ENCODE measurements around the gene INHA.
A peak's percentile ranks its signal among the peaks of the same experiment; 100 is the strongest.

INHA gene

DNA sequence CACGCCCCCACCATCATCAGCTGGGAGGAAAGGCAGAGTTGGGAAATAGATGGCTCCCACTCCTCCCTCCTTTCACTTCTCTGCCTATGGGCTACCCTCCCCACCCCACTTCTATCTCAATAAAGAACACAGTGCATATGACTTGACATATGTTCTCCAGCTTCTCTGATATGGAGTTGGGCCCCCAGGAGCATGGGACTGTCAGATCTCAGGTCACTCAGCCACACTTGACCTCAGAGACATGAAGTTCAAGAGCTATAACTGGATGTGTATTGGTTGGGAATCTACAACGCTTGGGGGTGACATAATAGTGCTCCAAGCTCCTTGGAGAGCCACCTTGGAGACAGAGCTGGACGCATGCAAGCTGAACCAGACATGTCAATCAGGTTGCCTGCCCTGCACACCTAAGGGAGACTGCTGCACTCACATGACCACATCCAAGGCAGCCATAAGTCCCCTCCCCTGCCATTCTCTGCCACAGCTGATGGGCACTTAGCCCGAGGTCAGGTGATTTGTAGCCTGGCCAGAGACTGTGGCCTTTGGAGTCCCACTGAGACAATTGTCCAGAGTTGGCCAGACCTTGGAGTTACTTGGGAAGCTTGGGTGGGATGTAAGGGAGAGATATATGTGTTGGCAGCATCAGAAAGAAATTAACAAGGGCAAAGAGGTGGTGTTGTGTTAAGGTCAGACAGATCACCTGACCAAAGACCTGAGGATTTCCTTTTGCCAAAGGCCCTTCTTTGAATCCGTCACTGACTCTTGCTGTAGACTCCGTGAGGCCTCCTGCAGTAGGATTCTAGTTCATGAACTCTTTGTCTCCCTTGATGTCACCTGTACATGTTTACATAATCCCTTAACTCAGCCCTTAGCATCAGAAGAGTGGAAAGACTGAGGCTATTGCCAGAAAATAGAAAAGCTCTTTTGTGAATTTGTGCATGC lies 3.7 kb downstream of the INHA start:
- DNase-seq, result no peak

DNA sequence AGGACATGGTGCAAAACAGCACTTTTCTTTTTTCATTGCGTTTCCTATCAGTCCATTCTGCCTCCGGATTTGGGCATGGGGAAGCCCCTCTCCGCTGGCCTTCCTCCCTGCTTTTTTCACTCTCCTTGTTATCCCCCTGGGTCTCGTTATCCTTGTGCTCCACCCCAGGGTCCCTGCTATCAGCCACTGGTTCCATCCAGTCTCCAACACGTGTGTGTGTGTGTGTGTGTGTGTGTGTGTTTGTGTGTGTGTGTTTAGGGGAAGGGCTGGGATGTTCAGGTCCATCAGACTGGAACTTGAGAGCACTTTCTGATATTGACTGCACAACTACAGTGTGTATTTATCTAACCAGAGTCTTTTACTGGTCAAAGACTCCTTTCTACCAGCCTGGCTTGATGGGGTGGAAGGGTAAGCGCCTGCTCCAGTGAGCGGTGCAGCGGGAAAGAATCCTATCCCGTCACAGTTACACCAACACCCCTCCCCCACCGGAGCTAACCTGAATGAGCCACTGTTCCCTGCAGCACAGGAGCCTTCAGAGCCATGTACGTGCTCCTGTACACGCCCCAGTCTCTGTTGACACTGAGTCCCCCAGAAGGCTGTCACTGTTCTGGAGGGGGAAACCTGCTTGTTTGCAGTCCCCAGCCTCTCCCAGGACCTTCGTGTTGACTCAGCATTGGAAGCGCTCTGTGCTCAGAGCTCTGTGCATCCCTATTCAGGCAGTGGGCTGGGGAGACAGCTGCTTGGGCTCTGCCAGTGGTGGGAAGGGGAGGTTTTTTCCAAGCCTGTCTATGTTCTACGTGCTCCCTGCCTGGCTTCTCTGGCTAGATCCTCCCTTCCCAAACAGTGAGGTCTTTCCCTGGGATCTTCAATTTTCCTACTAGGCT lies 4.6 kb downstream of the INHA start:
- peak; percentile 82 for DNase-seq

DNA sequence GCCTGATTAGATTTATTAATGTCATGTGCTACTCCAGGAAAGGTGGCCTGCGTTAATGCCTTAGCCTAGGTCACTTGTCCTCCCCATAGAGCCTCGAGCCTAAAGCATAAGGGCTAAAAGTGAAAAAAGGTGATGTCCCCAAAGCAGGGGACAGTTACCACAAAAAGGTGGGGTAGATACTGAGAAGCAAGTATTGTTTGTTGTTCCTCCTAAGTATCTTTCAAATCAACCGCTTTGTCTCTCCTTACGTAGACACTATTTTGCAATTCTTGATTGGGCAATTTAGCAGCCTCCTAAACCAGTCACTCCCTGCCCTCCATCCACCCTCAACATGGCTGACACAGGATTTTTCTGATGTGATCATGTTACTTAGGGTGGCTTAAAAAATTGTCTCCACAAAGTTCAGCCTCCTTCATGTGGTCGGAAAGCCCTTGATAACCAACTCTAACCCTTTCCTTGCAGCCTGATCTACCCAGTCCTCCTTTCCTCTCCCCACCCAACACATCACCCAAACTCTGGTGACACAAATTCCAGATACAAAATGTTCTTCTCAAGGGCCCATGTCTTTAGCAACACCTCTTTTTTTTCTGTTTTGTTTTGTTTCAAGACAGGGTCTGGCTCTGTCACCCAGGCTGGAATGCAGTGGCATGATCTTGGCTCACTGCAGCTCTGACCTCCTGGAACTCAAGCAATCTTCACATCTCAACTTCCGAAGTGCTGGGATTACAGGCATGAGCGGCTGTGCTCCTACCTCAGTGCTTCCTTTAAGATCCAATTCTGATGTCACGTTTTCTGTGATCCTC lies 6.9 kb downstream of the INHA start:
- DNase-seq, result no peak

DNA sequence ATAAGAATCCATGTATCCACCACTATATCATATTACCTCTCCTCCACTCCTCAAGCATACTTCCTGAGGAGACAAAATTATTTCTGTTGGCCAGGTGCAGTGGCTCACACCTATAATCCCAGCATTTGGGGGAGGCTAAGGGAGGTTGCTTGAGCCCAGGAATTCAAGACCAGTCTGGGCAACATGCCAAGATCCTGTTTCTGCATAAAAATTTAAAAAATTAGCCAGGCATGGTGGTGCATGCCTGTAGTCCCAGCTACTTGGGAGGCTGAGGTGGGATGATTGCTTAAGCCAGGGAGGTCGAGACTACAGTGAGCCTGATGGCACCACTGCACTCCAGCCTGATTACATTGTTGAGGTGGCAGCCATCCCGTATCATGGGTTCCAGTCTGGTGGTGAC lies 9.2 kb downstream of the INHA start:
- DNase-seq, result no peak

DNA sequence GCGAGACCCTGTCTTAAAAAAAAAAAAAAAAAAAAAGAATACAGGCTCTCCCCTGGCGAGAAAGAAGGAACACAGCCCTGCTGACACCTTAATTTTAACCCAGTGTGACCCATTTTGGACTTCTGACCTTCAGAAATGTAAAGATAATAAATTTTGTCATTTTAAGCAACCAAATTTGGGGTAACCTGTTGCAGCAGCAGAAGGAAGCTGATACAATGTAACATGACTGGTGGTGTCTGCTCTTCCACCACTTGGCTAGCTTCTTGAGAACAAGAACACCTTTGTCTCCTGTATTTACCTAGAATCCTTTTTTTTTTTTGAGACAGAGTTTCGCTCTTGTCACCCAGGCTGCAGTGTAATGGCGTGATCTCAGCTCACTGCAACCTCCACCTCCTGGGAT lies 19.0 kb downstream of the INHA start:
- DNase-seq, result no peak

DNA sequence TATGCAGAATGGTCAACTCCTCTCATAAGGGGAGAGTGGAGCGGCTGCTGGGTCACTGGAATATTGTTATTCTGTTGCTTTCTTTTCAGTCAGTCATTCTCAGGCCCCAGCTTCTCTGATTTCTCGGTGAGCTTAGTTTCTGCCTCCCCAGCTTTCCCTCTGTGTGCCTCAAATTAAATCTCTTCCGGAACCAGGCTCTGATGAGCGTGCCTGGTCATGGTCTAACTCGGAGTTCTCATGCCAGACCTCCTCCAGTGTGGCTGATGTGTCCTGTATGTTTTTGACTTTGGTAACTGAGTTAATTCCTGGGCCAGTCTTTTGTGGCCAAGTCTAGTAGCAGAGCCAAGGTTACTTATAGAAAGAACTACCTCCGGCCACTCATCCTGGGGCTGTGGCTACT lies 20.6 kb downstream of the INHA start:
- no peak for DNase-seq

DNA sequence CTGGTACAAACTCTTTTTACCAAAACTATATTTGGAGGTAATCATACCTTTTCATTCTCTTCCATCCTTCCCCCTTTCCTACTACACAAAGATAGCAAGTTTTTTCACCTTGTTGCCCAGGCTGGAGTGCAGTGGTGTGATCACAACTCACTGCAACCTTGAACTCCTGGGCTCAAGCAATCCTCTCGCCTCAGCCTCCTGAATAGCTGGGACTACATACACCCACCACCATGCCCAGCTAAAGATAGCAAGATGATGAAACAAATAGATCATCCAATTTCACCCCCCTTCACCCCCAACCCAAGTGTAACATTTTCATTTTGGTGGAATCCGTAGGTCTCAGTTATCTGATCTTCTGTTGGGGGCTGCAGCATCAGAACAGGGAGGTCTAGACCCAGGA lies 21.0 kb downstream of the INHA start:
- DNase-seq, result no peak

DNA sequence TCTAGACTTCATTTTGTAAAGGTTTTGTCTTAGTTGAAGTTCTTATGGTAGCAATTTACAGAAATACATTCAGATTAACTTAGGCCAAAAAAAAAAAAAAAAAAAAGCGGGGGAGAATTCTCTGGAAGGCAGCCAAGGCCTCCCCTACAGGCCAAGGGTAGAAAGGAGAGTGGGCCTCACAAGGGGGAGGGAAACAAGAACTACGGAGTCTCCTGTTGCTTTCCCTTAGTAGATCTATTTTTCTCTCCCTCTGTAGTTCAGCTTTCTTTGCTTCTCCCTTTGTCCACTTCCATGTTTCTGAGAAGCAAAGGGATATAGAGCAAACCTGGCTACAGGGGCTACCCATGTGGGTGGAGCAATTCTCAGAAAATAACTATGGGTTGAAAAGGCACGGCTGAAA lies 23.1 kb downstream of the INHA start:
- peak; percentile 79 for DNase-seq

DNA sequence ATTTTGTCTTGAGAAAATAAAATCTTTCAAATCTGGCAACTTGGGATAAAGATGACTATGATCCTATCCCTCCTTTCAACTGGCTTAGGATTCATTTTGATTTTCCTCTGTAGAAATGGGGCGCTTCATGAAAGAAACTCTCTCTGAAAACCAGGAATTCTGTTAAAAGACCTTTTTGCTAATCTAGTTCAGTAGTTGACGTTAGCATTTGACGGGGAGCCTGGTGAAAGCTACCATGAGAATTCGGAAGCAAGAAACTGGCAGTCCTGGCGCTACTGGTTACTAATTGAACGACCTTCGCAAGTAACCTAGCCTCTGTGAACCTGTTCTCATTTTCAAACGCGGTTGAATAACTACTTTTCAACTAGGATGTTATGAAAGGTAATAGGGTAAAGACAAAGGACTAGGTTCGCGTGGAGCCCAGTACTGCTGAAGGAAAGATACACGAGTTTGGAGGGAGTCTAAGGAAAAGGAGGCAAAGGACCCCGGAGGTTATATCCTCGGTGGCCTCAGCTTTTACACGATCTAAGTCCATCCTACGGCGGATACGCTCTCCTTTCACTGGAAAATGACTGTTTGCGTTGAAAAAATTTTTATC lies 24.9 kb downstream of the INHA start:
- DNase-seq, result no peak

DNA sequence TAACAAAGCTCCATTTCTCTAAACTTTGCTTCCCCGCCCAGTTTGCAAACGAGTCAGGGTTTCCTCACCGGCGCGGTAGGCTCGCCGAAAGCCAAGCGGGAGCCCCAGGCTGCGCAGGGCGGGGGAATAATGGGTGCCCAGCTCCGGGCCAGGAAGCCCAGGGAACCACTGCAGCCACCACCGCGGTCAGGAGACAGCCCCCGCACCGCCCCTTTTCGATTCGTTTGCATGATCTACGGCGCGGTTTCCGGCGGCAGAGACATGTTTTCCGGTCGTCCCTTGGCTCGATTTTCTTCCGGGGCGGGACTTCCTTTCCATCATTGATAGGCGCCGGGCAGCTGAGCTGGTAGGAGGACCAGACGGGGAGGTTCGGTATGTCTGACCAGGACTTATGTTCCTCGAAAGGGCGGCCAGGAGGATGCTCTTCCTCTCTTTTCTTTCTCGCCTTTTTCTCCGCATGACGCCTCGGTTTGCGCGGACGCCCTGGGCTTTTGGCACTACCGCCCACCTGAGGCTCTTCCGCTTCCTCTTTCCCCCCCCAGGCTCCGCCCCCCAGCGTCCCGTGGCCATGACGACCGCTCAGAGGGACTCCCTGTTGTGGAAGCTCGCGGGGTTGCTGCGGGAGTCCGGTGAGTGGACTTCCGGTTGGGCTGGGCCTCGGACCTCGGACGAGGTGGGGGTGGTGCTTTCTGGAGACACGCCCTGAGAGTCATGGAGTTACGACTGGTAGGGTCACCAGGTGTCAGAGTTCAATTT lies 25.6 kb downstream of the INHA start, which contains the start of gene STK11IP:
Gene STK11IP, plus strand, starts transcription at position 306 of the 756 bp plus-strand sequence. Its CDS starts 263 bp downstream, at position 569.
- peak; percentile 97 for DNase-seq

DNA sequence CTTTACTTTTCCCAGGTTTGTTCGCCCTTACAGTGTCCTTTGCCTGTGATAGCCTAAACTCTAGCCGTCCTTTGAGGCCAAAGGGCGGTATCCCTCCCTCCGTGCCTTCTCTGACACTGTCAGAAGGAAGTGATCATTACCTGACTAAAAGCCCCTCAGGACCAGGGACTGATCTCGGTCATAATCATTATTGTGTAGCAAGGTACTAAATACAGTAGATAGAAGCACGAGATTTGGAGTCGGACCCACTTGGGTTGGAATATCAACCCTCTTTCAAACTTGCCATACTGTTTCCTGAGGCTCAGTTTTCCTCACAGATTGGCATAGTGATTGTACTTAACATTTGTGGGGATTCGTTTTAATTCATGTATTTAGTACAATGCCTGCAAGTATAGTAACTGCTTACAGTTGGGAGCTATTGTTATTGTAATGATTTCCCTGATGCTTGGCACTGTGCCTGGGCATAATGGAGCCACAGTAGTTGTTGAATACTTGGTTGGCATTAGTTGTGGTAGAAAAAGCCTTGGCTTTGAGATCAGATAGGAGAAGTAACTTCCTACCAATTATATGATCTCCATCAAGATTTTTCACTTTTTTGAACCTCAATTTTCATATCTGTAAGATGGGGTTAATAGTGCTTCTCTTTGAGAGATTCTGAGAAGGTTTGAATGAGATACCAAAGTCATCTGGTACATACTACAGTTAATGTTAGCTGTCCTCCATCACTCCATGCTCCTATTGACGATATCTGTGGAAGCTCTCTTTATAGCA lies 26.4 kb downstream of the INHA start:
- DNase-seq, result no peak

DNA sequence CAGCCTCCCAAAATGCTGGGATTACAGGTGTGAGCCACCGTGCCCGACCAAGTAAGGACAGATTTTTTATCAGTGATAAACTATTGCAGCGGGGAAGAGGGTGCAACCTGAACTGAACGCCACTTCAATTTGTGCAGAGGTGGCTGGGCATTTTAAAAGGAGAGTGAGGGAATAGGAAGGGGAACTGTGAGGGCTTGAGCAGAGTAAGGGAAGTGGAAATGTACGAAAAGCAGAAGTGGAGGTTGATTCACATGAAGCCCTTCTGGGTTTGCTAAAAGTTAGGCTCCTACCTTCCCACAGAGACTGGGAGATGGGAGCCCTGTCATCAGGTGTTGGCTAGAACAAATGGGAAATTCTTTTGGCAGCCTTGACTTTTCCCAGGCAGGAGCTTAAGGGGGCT lies 31.7 kb downstream of the INHA start:
- DNase-seq, result no peak

DNA sequence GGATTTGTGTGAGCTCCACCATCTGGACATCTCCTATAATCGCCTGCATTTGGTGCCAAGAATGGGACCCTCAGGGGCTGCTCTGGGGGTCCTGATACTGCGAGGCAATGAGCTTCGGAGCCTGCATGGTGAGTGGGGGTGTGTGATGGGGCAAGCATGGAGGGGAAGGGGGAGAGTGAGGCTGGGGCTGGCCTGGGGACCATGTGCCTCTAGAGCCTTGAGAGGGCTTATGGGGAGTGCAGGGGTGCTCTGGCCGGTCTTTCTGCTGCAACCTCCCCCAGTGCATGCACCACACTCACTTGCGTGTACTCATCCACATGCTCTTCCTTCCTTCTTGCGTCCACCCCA lies 33.5 kb downstream of the INHA start:
- DNase-seq, result no peak

DNA sequence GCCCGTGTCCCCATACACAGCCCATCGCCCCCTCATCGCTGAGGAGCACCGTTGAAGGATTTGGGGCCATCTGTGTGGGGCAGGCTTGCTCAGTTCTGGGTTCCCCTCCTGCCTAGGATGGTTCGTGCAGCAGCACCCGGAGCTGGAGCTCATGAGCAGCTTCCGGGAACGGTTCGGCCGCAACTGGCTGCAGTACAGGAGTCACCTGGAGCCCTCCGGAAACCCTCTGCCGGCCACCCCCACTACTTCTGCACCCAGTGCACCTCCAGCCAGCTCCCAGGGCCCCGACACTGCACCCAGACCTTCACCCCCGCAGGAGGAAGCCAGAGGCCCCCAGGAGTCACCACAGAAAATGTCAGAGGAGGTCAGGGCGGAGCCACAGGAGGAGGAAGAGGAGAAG lies 35.8 kb downstream of the INHA start:
- no peak for DNase-seq

DNA sequence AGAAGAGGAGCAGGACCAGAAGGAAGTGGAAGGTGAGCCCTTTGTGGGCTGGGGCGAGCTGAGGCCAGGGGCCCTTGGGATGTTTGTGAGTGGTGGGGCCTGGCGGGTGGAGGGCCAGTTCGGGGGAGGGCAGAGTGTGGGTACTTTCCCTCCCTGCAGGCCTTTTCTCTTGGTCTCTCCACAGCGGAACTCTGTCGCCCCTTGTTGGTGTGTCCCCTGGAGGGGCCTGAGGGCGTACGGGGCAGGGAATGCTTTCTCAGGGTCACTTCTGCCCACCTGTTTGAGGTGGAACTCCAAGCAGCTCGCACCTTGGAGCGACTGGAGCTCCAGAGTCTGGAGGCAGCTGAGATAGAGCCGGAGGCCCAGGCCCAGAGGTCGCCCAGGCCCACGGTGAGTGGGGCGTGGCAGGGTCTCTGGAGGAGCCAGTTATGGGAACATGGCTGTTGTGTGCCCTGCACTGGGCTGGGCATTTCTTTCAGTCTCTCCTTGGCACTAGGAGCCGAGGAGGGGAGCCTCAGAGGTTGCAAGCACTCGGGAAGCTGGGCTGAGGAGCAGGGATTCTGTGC lies 36.4 kb downstream of the INHA start:
- no peak for DNase-seq

DNA sequence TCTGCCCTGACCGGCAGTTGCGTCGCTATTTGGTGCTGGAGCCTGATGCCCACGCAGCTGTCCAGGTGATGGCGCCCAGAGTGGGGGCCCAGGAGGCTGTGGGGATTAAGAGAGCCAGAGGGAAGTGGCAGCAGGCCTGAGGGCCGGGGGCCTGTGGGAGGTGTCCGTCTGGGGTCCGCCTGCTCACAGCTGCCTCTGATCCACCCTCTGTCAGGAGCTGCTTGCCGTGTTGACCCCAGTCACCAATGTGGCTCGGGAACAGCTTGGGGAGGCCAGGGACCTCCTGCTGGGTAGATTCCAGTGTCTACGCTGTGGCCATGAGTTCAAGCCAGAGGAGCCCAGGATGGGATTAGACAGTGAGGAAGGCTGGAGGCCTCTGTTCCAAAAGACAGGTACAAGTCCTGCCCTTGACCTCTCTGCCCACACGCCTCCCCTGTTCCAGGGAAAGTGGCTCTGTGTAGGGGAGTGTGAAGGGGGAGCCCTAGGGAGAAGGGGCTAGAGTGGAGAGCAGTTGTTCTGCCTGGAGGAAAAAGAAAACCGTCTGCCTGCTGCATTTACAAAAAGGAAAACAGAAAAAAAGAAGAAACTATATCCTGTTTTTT lies 37.1 kb downstream of the INHA start:
- DNase-seq, result no peak

DNA sequence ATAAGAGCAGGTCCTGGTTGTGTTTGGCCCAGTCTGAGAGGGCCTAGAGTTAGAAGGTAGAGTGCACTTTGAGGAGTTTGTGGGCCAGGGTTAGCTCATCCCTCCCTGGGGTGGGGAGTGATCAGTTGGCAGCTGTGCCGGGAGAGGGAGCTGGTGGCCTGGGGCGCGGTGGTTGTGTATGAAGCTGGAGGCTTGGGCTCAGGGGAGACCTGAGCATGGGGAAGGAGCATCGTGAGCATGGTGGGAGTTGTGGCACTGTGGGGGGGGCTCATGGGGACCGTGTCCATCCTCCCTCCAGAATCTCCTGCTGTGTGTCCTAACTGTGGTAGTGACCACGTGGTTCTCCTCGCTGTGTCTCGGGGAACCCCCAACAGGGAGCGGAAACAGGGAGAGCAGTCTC lies 39.2 kb downstream of the INHA start:
- DNase-seq, result no peak

DNA sequence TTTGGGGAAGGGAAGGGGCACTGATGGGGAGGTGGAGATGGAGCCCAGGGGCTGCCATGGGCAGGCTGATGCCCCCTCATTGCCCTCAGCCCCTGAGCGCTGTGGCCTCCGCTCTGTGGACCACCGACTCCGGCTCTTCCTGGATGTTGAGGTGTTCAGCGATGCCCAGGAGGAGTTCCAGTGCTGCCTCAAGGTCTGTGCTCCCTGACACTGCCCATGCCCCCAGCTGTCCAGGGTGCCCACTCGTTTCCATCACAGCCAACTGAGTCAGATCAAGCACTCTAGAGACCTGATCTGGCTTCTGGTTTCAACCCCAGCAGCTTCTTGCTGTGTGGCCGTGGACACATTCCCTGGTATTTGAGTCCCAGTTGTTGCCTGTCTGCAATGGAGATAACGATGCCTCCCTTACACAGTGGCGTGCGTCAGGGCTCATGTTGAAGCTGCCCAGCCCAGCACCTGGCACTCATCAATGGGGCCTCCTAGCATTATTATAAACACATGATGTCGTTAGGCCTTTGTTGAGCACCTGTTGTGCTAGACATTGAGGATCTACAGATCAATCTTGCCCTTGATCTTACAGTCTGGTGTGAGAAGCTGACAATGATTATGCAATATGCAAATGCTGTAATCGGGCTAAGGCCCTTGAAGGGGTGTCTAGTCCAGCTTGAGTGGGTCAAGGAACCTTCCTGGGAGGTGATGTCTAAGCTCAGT lies 39.9 kb downstream of the INHA start:
- no peak for DNase-seq

DNA sequence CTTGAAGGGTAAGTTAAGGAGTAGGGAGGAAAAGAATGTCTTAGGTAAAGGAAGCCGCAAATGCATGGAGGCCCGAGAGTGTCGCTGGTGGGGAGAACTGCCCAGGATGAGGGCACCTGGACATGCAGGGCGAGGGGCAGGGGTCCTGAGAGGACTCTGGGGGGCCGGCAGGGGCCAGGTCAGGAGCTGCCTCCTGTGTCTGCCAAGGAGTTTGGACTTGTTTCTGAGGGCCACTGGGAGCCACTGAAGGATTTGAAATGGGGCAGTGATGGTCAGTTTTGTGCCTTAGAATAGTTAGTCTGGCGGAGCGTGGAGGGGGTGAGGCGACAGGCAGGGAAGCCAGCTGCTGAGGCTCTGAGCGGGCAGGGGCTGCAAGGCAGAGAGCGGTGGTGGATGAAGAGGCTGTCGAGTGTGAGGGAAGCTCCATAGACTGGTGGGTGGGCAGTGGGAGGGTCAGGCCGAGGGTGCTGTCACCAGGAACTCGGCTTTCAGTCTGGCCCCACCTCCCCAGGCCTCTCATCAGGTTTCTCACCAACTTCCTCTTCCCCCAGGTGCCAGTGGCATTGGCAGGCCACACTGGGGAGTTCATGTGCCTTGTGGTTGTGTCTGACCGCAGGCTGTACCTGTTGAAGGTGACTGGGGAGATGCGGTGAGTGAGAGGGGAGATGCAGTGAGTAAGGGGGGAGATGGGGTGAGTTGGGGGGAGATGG lies 40.6 kb downstream of the INHA start:
- no peak for DNase-seq

Data from left hindlimb (tissue), 1 donor.